GM23248 (cell line): ENCODE results near the gene NEU2. TPM values are rescaled to one million over a fixed set of nuclear protein-coding genes. Genes with fewer than 3 reads are reported as not detected.
"Not testable (repeated sequence)": the region's sequence is repeated elsewhere in the genome, so short reads cannot be mapped to it uniquely, and the experiment has no call there.

Experiments used
- DNase-seq: peaks from one replicate; pipeline ENCODE4 v3.0.0-alpha.2; 2015
- H2AFZ ChIP-seq: fragments of 200-600 bp; sonication (generic); 2 replicates; pipeline ENCODE4 v1.6.1; 2016; ENCODE audit warnings: antibody characterized with exemption
- H3F3A ChIP-seq: fragments of 200-600 bp; sonication (generic); 2 replicates; pipeline ENCODE4 v1.6.1; 2016; ENCODE audit warnings: mild to moderate bottlenecking, antibody characterized with exemption, mixed run types; ENCODE audit not compliant: insufficient read depth
- H3K27ac ChIP-seq: fragments of 200-600 bp; sonication (generic); 2 replicates; pipeline ENCODE4 v1.5.1; 2016; ENCODE audit warnings: mild to moderate bottlenecking
- H3K27me3 ChIP-seq: fragments of 200-600 bp; sonication (generic); replicated peaks from 2 replicates; pipeline ENCODE4 v1.6.1; 2016; ENCODE audit warnings: mild to moderate bottlenecking; ENCODE audit not compliant: insufficient read depth
- H3K36me3 ChIP-seq: fragments of 200-600 bp; sonication (generic); 2 replicates; pipeline ENCODE4 v1.6.1; 2016; ENCODE audit warnings: low read depth, mild to moderate bottlenecking
- H3K4me1 ChIP-seq: fragments of 200-600 bp; sonication (generic); 2 replicates; pipeline ENCODE4 v1.6.1; 2016; ENCODE audit warnings: mild to moderate bottlenecking; ENCODE audit not compliant: insufficient read depth
- H3K4me2 ChIP-seq: fragments of 200-600 bp; sonication (generic); one replicate; pipeline ENCODE4 v1.6.1; 2016; ENCODE audit warnings: mild to moderate bottlenecking; ENCODE audit not compliant: unreplicated experiment
- H3K4me3 ChIP-seq: fragments of 200-600 bp; sonication (generic); 2 replicates; pipeline ENCODE4 v1.5.1; 2016; ENCODE audit warnings: mild to moderate bottlenecking
- H3K79me2 ChIP-seq: fragments of 200-600 bp; sonication (generic); 2 replicates; pipeline ENCODE4 v1.6.1; 2016; ENCODE audit warnings: mild to moderate bottlenecking; ENCODE audit not compliant: insufficient read depth
- H3K9ac ChIP-seq: fragments of 200-600 bp; sonication (generic); 2 replicates; pipeline ENCODE4 v1.6.1; 2016; ENCODE audit warnings: mild to moderate bottlenecking
- H3K9me2 ChIP-seq: fragments of 200-600 bp; sonication (generic); 2 replicates; pipeline ENCODE4 v1.6.1; 2016; ENCODE audit warnings: mixed run types, mild to moderate bottlenecking, moderate library complexity; ENCODE audit not compliant: insufficient read depth
- H3K9me3 ChIP-seq: fragments of 200-600 bp; sonication (generic); one replicate; pipeline ENCODE4 v1.6.1; 2017; ENCODE audit warnings: low read depth
- H4K20me1 ChIP-seq: fragments of 200-600 bp; sonication (generic); 2 replicates; pipeline ENCODE4 v1.6.0; 2016; ENCODE audit not compliant: insufficient read depth
- EZH2 ChIP-seq: fragments of 200-600 bp; sonication (generic); IDR thresholded peaks from 2 replicates; pipeline ENCODE4 v1.6.1; 2018; ENCODE audit warnings: antibody characterized with exemption, mild to moderate bottlenecking; ENCODE audit not compliant: insufficient read depth, poor library complexity, severe bottlenecking
- EZH2phosphoT487 ChIP-seq: fragments of 200-600 bp; sonication (generic); IDR thresholded peaks from 2 replicates; pipeline ENCODE4 v1.6.1; 2018; ENCODE audit warnings: antibody characterized with exemption, moderate library complexity, mild to moderate bottlenecking, low read depth; ENCODE audit not compliant: insufficient read depth
- WGBS, 2 experiments: methylation state at CpG; one replicate each; pipeline ENCODE4 v1.1.6; 2015 to 2017; ENCODE audit warnings: low lambda C conversion rate in 2 of 2, low coverage in 1 of 2; ENCODE audit errors: missing lambda C conversion rate in 2 of 2; 5-methylcytosine and 5-hydroxymethylcytosine counted together
- in situ Hi-C: fragments of 300-500 bp; cut with MboI; formaldehyde crosslinking; loops from 2 replicates; pipeline ENCODE4 v1.15.0; 2020
- polyA plus RNA-seq: library from polyadenylated mRNA; unstranded; fragments of >200 nt; fragmentation: Nextera tagmentation; extraction: Ambion mirVana; gene quantifications from 2 replicates; pipeline ENCODE4 v1.2.1, GENCODE V29; 2016
- total RNA-seq: library from RNA; depleted of rRNA; stranded (reverse); fragments of >200 nt; shearing (Covaris generic); gene quantifications from 2 replicates; pipeline ENCODE4 v1.2.3, GENCODE V29; 2014

The NEU2 gene
- total and polyA plus RNA-seq, 2 experiments from 2014 or later: not detected

GRCh38 chr2:233048569-233049193 is 16.2 kb downstream of the NEU2 start:
- in situ Hi-C loops: no loop called here
- TF ChIP-seq EZH2: no peak
- Histone ChIP-seq H3K36me3 (no peaks in the 10 kb centered on the region), H3K4me2 (no peak overlapping the region), H3K9me3 (no peaks in the 10 kb centered on the region), H3K79me2 (no peaks in the 10 kb centered on the region), H2AFZ (no peak overlapping the region), H3K9me2 (no peaks in the 10 kb centered on the region), H3K27me3 (no peaks in the 10 kb centered on the region), H3K27ac (no peak overlapping the region), H3K4me3 (no peak overlapping the region), H3K4me1 (0 out of 2 replicates have a peak, but pooled peaks cover 5% of the 10 kb centered on the region), H4K20me1 (no peaks in the 10 kb centered on the region), H3F3A (peaks cover 7% of the 10 kb centered on the region; the same call in 1 of the 2 replicates), H3K9ac (no peak overlapping the region)
- DNase-seq: no peak
- WGBS, 2 experiments: 81 to 82% methylated on average over 10 of the region's 10 CpGs

GRCh38 chr2:233049194-233049761 is 16.8 kb downstream of the NEU2 start:
- WGBS, 2 experiments: 31 to 34% methylated on average over 4 of the region's 4 CpGs

GRCh38 chr2:233051241-233052149 is 19.0 kb downstream of the NEU2 start:
- Histone ChIP-seq H3K4me3 (no peak overlapping the region), H3K9ac (no peak overlapping the region), H3K36me3 (no peaks in the 10 kb centered on the region), H3K27ac (peak overlapping the region; percentile 8; the same call in 1 of the 2 replicates), H3K4me1 (peaks cover 11% of the 10 kb centered on the region; the same call in 1 of the 2 replicates), H4K20me1 (no peaks in the 10 kb centered on the region), H3K9me2 (no peaks in the 10 kb centered on the region), H3K4me2 (no peak overlapping the region), H3F3A (no peaks in the 10 kb centered on the region), H3K9me3 (no peaks in the 10 kb centered on the region), H2AFZ (peak overlapping the region; percentile 15; the same call in 1 of the 2 replicates), H3K27me3 (no peaks in the 10 kb centered on the region), H3K79me2 (no peaks in the 10 kb centered on the region)
- peak; percentile 90 for DNase-seq
- in situ Hi-C loops: loop anchor here (10.0 kb wide), 1 partner anchor 197 kb away; no protein-coding TSS in a partner anchor
- WGBS, 2 experiments: 37% methylated on average over 23 to 24 of the region's 24 CpGs
- TF ChIP-seq EZH2phosphoT487: no peak
- TF ChIP-seq EZH2: no peak

More at GRCh38 chr2:233049194-233049761, 16.8 kb downstream of the NEU2 start:
- H3K27ac ChIP-seq: no peak overlapping the region
- peaks cover 7% of the 10 kb centered on the region; the same call in 1 of the 2 replicates for H3K4me1 ChIP-seq
- no peak overlapping the region for H3K4me2 ChIP-seq
- H3K36me3 ChIP-seq: no peaks in the 10 kb centered on the region
- H3F3A ChIP-seq: peaks cover 7% of the 10 kb centered on the region; the same call in 1 of the 2 replicates
- TF ChIP-seq EZH2phosphoT487 (no peak), EZH2 (no peak)
- no peaks in the 10 kb centered on the region for H3K27me3 ChIP-seq
- in situ Hi-C loops: no loop called here
- H2AFZ ChIP-seq: no peak overlapping the region
- H3K4me3 ChIP-seq: no peak overlapping the region
- no peaks in the 10 kb centered on the region for H3K9me2 ChIP-seq
- no peaks in the 10 kb centered on the region for H3K9me3 ChIP-seq
- H4K20me1 ChIP-seq: no peaks in the 10 kb centered on the region
- H3K9ac ChIP-seq: no peak overlapping the region
- no peaks in the 10 kb centered on the region for H3K79me2 ChIP-seq
- no peak for DNase-seq

GRCh38 chr2:233052517-233052916 is 20.0 kb downstream of the NEU2 start:
- in situ Hi-C loops: loop anchor here (10.0 kb wide), 1 partner anchor 198 kb away; no protein-coding TSS in a partner anchor

More at GRCh38 chr2:233052517-233052916, 20.0 kb downstream of the NEU2 start:
- H3K9me2 ChIP-seq, H3K4me3 ChIP-seq, H3F3A ChIP-seq, H3K36me3 ChIP-seq, H3K27me3 ChIP-seq, H3K27ac ChIP-seq, H2AFZ ChIP-seq, H4K20me1 ChIP-seq, H3K9ac ChIP-seq, H3K79me2 ChIP-seq, H3K9me3 ChIP-seq, H3K4me2 ChIP-seq, DNase-seq: not testable (repeated sequence)
- 97% methylated on average over 4 of the region's 4 CpGs for WGBS, 2 experiments
- H3K4me1 ChIP-seq: peaks cover 11% of the 10 kb centered on the region; the same call in 1 of the 2 replicates
